A549 (cell line): ENCODE results near the gene BNIPL. TPM values are rescaled to one million over a fixed set of nuclear protein-coding genes. Genes with fewer than 3 reads are reported as not detected.

Experiments
- ATAC-seq, 2 experiments: fragments of 200-7000 bp in 1 of 2; fragments of >200 bp in 1 of 2; cut with Nextera tagmentation in 1 of 2; cut with Tn5 transposase in 1 of 2; 3 replicates each; pipeline versions ENCODE4 v1.8.0 to v1.9.1; 2018 to 2020; ENCODE audit warnings: mild to moderate bottlenecking in 1 of 2, moderate library complexity in 1 of 2
- CTCF ChIA-PET: fragments of 300-600 bp; sonication (Branson Sonifier 250); formaldehyde crosslinking; extraction: SDS; loops from one replicate; lab custom pipeline; 2021; ENCODE audit warnings: antibody characterized with exemption, inconsistent platforms; lab: Yijun Ruan, JAX
- POLR2A ChIA-PET: fragments of 350-600 bp; formaldehyde crosslinking; extraction: SDS; loops from one replicate; lab custom pipeline; 2021; ENCODE audit warnings: antibody characterized with exemption, inconsistent platforms; lab: Yijun Ruan, JAX
- DNase-seq, 2 experiments: peaks; one replicate each; pipeline versions ENCODE4 v3.0.0 to v3.0.0-alpha.2; 2011 to 2016; ENCODE audit warnings: low read depth in 1 of 2, low spot score in 1 of 2
- FAIRE-seq: peaks from 2 replicates; lab custom pipeline; 2011; peaks lifted over from hg19 to GRCh38; lab: Jason Lieb, UNC
- H3K27ac ChIP-seq, 2 experiments: fragments of >200 bp; sonication (Bioruptor Twin); formaldehyde crosslinking; 3 replicates each; pipeline ENCODE4 v1.5.1; 2016 to 2017
- H3K4me1 ChIP-seq: fragments of >200 bp; sonication (Bioruptor Twin); formaldehyde crosslinking; 3 replicates; pipeline ENCODE4 v1.6.1; 2016
- H3K4me2 ChIP-seq: fragments of >200 bp; sonication (Bioruptor Twin); formaldehyde crosslinking; 3 replicates; pipeline ENCODE4 v1.6.1; 2016
- H3K4me3 ChIP-seq: fragments of >200 bp; sonication (Bioruptor Twin); formaldehyde crosslinking; 3 replicates; pipeline ENCODE4 v1.5.1; 2016
- H3K9me3 ChIP-seq: fragments of >200 bp; sonication (Bioruptor Twin); formaldehyde crosslinking; 3 replicates; pipeline ENCODE4 v1.6.1; 2016
- BCL3 ChIP-seq: fragments of >200 bp; sonication (Bioruptor Twin); formaldehyde crosslinking; IDR thresholded peaks from 3 replicates; pipeline ENCODE4 v1.6.1; 2016
- E2F6 ChIP-seq: IDR thresholded peaks from 2 replicates; pipeline ENCODE4 v1.6.1; 2012; ENCODE audit warnings: low read depth, borderline replicate concordance
- ELK1 ChIP-seq: fragments of 150-350 bp; IDR thresholded peaks from 2 replicates; pipeline ENCODE4 v1.6.1; 2014; ENCODE audit warnings: low read depth, mild to moderate bottlenecking, low read length
- EP300 ChIP-seq, 2 experiments: fragments of >200 bp; sonication (Bioruptor Twin); formaldehyde crosslinking; IDR thresholded peaks; 2 replicates in 1 of 2; 3 replicates in 1 of 2; pipeline ENCODE4 v1.6.1; 2016 to 2017
- HEYL ChIP-seq: fragments of 250-450 bp; sonication (Bioruptor Pico); IDR thresholded peaks from 2 replicates; pipeline ENCODE4 v1.8.0; 2021; ENCODE audit warnings: mild to moderate bottlenecking, moderate library complexity
- JUN ChIP-seq, 2 experiments: fragments of >200 bp; sonication (Bioruptor Twin); formaldehyde crosslinking; IDR thresholded peaks; 2 replicates in 1 of 2; 3 replicates in 1 of 2; pipeline ENCODE4 v1.6.1; 2016 to 2017
- JUNB ChIP-seq: fragments of >200 bp; sonication (Bioruptor Twin); formaldehyde crosslinking; IDR thresholded peaks from 2 replicates; pipeline ENCODE4 v1.6.1; 2016
- KDM1A ChIP-seq: fragments of 200-600 bp; sonication (generic); IDR thresholded peaks from 2 replicates; pipeline ENCODE4 v1.6.1; 2016; ENCODE audit warnings: low read depth, mild to moderate bottlenecking
- MAZ ChIP-seq: fragments of 150-350 bp; IDR thresholded peaks from 2 replicates; pipeline ENCODE4 v1.6.1; 2014; ENCODE audit warnings: antibody characterized with exemption, low read depth, low read length, borderline replicate concordance
- NPAS2 ChIP-seq: fragments of 250-450 bp; sonication (Bioruptor Pico); IDR thresholded peaks from 2 replicates; pipeline ENCODE4 v1.8.0; 2022; ENCODE audit warnings: mild to moderate bottlenecking, moderate library complexity, borderline replicate concordance
- PHF8 ChIP-seq: fragments of 200-600 bp; sonication (generic); IDR thresholded peaks from 2 replicates; pipeline ENCODE4 v1.6.1; 2016; ENCODE audit warnings: low read depth, mild to moderate bottlenecking, antibody characterized with exemption, moderate library complexity, borderline replicate concordance
- POLR2A ChIP-seq: IDR thresholded peaks from 2 replicates; pipeline ENCODE4 v1.6.1; 2012; ENCODE audit warnings: mild to moderate bottlenecking, low read length
- REST ChIP-seq: fragments of 200-600 bp; sonication (generic); IDR thresholded peaks from 2 replicates; pipeline ENCODE4 v1.6.1; 2016; ENCODE audit warnings: antibody characterized with exemption, mild to moderate bottlenecking, moderate library complexity
- RFX5 ChIP-seq: fragments of 450-650 bp; IDR thresholded peaks from 2 replicates; pipeline ENCODE4 v1.7.1; 2014; ENCODE audit warnings: antibody characterized with exemption, mild to moderate bottlenecking, moderate library complexity
- SREBF2 ChIP-seq: fragments of 450-650 bp; IDR thresholded peaks from 2 replicates; pipeline ENCODE4 v1.6.1; 2014; ENCODE audit warnings: mild to moderate bottlenecking, moderate library complexity
- TFCP2L1 ChIP-seq: fragments of 250-450 bp; sonication (Bioruptor Pico); IDR thresholded peaks from 2 replicates; pipeline ENCODE4 v1.5.0; 2021; ENCODE audit warnings: mild to moderate bottlenecking
- USF2 ChIP-seq: fragments of 450-650 bp; IDR thresholded peaks from 2 replicates; pipeline ENCODE4 v1.6.1; 2014; ENCODE audit warnings: antibody characterized with exemption
- ZC3H11A ChIP-seq: fragments of 450-650 bp; IDR thresholded peaks from 2 replicates; pipeline ENCODE4 v1.6.1; 2014; ENCODE audit warnings: antibody characterized with exemption, mild to moderate bottlenecking
- WGBS: methylation state at CpG from one replicate; pipeline ENCODE4 v1.1.6; 2017; ENCODE audit errors: missing lambda C conversion rate; 5-methylcytosine and 5-hydroxymethylcytosine counted together
- polyA plus RNA-seq, 4 experiments: library from polyadenylated mRNA; depleted of rRNA in 3 of 4; stranded (reverse); fragments of >200 nt; fragmentation: RNase III in 1 of 4; extraction: RNeasy Plus Mini Kit Qiagen cat#74134 plus additional on column Dnase treatment in 1 of 4; gene quantifications; 2 replicates in 3 of 4; 3 replicates in 1 of 4; pipeline ENCODE4 v1.2.3, GENCODE V29; 2011 to 2017

The BNIPL gene
- polyA plus RNA-seq, 2 of the 4 experiments (the other 2 are of a cell fraction): 0.22 to 0.30 TPM

GRCh38 chr1:151007853-151008243 lies 28.5 kb upstream of the BNIPL start:
- ATAC-seq (no peak; a peak in 1 of 6 replicates), DNase-seq (no peak), FAIRE-seq (no peak)
- no peaks in the 10 kb centered on the region for H3K9me3 ChIP-seq
- H3K27ac ChIP-seq: peak overlapping the region; percentile 52 to 95
- H3K4me3 ChIP-seq: peak overlapping the region; percentile 88
- WGBS: 20% methylated on average over 4 of the region's 4 CpGs
- H3K4me1 ChIP-seq: peaks cover 48% of the 10 kb centered on the region
- CTCF ChIA-PET: interaction anchor here (0.6 to 24.0 kb wide), 6 partner anchors 22 to 408 kb away, joined by 3 to 586 read pairs (median 4); partner anchors contain the start of genes ANXA9, CDC42SE1, CERS2 and MLLT11
- POLR2A ChIA-PET: interaction anchor here (1.2 kb wide), 1 partner anchor 30 kb away, joined by 3 read pairs; no protein-coding TSS in a partner anchor
- peak overlapping the region; percentile 90 for H3K4me2 ChIP-seq
- TF ChIP-seq SREBF2 (no peak), HEYL (CRISPR knock-in tag) (no peak), NPAS2 (CRISPR knock-in tag) (no peak), JUNB (no peak), E2F6 (no peak), RFX5 (no peak), PHF8 (no peak), REST (no peak), ELK1 (no peak), MAZ (no peak)

GRCh38 chr1:151008244-151009205 lies 27.9 kb upstream of the BNIPL start, which contains the start of gene PRUNE1:
Gene PRUNE1 (plus strand): TSS chr1:151008449. CDS start chr1:151008633, 184 bp downstream.
- Histone ChIP-seq H3K27ac (peak within 1 kb of the TSS; percentile 92 to 95), H3K4me3 (peak within 1 kb of the TSS; percentile 88), H3K4me2 (peak within 1 kb of the TSS; percentile 90), H3K9me3 (no peaks in the 10 kb centered on the region), H3K4me1 (peaks cover 53% of the 10 kb centered on the region)
- ChIA-PET POLR2A (no interaction called here), CTCF (interaction anchor here (0.6 to 1.6 kb wide), 6 partner anchors 22 to 407 kb away, joined by 3 to 4 read pairs (median 3); partner anchors contain the start of genes C1orf56, CDC42SE1 and MLLT11)
- peak; percentile 84 to 86 for ATAC-seq
- FAIRE-seq: no peak
- WGBS: 3% methylated on average over 38 of the region's 69 CpGs
- peak; percentile 97 to 100 for DNase-seq
- TF ChIP-seq PHF8 (peak; percentile 35; the same call in 1 of the 2 replicates), ELK1 (no peak), USF2 (no peak), EP300 (IDR thresholded peaks at IDR 0.05) (no peak), TFCP2L1 (CRISPR knock-in tag) (0 out of 2 replicates have a peak, but pooled peaks have one; percentile 35), KDM1A (no peak), MAZ (no peak), ZC3H11A (no peak), POLR2A (0 out of 2 replicates have a peak, but pooled peaks have one; percentile 19), BCL3 (0 out of 3 replicates have a peak, but pooled peaks have one; percentile 26), JUN (IDR thresholded peaks at IDR 0.05) (peak in 1 of 2 experiments; percentile 50; a peak in 1 of 5 replicates)
